Cortex of kidney (tissue), 1 donor: Measurements from ENCODE around the gene KRT72.

Experiments used
- DNase-seq: peaks from one replicate; lab custom pipeline; 2025; lab: John Stamatoyannopoulos, UW

The KRT72 gene

DNA sequence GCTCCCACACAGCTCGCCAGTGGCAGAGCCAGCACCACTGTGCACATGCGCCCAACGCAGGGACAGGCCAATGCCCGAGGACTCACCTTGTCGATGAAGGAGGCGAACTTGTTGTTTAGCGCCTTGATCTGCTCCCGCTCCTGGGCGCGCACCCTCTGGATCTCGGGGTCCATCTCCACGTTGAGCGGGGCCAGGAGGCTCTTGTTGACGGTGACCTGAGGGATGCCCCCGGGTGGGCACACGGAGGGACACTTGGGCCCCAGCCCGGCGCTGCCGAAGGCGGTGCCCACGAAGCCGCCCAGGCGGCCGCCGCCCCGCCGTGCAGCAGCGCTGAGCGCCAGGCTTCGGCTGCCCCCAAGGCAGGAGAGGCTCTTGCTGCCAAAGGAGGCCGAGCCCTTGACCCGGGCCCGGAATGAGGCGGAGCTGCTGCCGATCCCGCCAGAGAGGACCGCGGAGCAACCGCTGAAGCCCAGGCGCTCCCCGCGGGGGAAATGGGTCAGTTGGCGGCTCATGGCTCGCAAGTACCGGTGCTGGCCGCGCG is at the start of gene KRT72:
KRT72 (minus strand) TSS at position 523 of the 541 bp plus-strand sequence; CDS start at position 512, 11 bp downstream.
- DNase-seq: no peak

DNA sequence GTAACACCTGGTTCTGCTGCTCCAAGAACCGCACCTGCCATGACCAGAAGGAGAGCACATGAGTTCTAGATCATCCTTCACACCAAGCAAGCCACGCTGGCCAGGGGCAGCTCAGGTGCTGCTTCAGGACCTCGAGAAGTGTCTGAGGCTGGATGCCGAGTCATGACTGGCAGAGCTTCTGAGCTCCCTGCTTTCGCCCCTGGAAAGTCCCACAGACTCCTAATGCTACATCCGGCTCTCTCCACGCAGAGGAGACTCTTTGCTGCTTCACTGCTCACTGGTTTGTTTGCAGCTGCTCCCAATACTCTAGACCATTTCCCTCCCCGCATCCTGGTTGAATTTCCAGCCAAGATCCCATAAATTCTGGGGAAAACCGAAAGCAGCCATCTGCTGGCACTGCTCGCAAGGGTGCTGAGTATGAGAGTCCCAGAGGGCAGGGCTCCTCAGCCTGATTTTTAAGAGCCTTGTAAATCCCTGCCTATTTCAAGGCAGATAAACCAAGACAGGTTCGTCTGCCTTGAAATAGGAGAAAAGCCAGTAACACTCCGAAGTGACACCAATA is 49.3 kb upstream of the KRT72 start:
- DNase-seq: no peak

DNA sequence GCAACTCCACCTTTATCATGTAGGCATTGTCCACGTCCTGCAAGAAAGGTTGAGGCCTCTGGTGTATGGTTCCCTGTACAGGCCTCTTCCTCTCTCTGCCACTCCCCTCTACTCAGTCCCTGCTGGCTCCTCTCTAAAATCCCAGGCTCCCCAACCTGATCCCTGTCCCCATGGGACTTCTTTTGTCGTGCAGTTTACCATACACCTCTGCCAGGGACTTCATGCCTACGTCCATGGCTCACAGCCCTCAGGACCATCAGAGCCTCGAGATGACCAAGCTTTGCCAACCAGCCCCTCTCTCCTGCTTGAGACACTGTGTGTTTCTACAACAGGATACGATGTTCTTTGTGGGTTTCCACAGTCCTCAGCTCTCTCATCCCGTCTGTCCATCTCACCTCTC is 47.8 kb upstream of the KRT72 start:
- DNase-seq: no peak

DNA sequence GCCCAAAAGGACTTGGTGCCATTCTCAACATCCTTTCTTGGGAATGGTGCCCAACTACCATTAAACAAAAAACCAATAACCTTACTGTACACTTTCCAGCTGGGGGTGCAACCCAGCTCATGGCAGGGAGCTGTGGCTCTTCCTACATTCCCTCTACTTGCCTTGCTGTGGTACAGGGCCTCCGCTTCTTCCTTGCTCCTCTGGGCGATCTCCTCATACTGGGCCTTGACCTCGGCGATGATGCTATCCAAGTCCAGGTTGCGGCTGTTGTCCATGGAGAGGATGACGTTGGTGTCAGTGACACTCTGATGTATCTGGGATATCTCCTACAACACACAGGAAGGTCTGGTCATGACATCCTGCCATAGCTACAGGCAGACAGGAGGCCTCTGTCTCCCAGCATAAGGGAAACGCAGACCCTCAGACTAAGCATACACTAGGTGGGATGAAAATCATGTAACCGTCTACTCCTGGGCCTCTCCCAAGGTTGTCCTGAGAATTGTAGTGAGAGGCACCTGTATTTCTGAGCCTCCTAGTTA is 46.8 kb upstream of the KRT72 start:
- no peak for DNase-seq

DNA sequence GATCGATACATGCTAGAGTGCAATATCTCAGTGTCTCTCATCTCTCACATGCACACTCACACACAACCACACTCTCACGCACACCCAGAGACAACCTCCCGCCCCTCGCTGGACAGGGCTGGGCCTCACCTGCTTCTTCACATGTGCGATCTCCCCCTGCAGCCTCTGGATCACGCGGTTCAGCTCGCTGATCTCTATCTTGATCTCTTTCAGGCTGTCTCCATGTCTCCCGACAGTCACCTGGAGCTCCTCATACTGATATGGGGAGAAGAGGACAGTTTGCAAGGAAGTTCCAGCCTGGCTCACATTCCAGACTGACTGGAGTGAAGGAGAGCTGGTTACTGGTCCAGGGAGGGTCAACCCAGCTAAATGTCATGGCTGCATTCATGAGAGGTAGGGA is 46.3 kb upstream of the KRT72 start:
- no peak for DNase-seq

DNA sequence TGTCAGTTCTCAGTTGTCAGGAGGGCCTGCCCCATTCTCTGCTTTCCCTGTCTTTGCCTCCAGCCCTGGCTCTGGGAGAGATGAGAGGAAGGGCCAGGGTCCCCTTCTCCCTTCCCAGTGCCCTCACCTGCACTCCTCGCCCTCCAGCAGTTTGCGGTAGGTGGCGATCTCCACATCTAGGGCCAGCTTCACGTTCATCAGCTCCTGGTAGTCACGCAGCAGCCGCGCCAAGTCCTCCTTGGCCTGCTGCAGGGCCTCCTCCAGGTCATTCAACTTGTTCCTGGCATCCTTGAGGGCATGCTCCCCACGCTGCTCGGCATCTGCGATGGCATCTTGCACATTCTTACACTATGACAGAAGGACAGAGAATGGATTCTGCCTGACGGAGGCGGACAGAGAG is 45.4 kb upstream of the KRT72 start:
- no peak for DNase-seq

DNA sequence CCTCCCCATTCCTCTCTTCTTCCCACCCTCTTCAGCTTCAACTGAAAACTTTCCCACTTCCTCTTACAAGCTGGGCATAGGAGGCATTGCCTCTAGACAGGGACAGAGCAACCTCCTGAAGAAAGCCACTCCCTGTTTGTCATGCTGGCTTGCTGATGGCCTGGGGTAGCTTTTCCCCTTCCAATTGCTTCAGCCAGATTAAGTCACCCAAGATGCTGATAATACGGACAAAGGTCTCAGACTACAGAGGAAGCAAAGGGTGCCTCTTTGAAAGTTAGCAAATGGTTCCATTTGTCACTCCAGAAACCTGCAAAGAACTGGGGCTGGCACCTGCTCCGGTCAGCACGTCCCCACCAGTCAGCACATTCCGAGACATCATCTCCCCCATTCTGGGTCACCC is 44.7 kb upstream of the KRT72 start:
- no peak for DNase-seq

DNA sequence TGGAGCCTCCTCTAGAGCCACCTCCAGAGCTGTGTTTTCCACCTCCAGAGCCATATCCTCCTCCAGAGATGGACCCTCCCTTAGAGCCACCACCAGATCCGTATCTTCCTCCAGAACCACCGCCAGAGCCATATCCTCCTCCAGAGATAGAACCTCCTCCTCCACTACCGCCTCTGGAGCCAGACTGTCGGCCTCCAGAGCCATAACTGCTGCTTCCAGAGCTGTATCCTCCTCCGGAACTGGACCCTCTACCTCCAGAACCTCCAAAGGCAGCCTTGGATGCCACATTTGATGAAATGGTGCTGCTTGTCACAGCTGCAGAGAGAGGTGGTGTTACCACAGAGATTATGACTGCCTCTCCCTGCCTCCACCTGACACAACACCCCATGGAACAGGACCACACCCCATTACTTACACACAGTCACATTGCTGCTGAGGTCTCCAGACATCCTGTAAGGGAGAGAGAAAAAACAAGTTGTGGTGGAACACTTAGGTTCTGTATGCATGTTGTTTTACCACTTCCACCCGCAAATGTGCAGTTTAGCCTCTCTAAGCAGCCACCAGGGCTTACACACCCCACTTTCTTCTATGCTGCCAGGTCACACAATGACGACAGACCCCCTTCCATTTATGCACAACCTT is 44.0 kb upstream of the KRT72 start:
- DNase-seq: no peak

DNA sequence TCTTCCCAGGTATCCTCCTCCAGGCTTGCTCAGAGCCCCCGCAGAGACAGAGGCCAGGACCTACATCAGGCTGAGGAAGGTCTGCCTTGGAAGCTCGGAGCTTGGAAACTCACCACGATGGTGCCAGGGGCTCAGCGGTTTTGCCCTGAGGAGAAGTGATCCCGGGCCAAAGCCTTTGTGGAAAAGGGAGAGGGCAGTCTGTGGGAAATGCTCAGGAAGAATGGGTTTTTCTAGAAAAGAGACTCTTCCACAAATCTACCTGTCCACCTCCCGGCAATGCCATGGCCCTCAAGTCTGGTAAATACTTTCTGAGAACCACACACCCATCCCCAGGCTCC is 42.8 kb upstream of the KRT72 start:
- no peak for DNase-seq

DNA sequence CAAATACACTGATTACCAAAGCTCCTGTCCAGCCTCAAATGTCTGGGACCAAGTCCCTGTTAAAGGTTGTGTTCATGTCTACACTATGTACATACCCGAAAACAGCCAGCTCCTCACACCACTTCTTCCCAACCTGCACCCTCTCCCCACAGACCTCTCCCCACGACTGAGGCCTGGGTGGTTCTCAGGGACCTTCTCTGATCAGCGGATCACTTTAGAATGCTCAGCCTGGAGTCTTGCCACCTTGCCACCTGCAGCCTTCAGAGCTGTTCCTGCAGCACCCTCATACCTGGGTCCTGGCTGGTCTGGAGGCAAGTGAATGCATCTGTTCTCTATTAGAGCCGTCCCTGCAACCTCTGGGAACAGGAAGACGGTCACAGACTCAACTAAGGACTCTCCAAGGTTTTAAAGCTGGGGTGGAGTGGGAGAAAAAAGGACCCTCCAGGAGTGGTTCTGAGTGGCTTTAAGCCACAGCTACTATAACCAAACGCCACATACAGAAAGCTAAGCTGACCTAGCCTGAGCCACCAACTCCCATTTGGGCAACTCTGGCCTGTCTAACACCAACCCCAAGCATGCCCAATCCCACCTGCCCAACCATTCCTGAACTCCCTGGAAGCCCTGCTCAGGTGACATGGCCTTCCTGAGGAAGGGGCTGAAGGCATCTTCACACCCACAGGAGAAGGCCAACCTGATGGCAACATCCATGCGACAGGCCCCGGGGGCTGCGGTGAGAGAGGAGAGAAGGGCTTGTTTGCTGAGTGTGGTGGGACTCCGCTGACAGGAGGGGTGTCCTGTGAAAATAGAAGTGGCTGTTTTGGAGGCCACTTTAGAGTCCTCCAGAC is 42.2 kb upstream of the KRT72 start:
- DNase-seq: no peak

DNA sequence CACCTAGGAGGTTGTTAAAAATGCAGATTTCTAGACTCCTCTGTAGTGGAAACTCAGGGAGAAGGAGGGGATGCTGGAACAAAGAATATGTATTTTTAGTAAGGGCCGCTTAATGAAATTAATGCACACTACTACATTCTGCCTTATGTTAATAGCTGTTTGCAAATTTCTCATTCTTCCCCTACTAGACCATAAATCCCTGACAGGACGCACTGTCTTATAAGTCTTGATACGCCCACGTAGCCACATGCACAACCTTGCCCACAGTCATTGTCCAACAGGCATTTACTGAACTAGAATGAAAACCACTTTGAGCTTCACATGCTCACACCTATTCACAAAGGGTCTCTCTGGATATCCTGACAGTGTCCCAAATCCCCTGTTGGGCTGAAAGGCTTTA is 40.2 kb upstream of the KRT72 start:
- DNase-seq: no peak

DNA sequence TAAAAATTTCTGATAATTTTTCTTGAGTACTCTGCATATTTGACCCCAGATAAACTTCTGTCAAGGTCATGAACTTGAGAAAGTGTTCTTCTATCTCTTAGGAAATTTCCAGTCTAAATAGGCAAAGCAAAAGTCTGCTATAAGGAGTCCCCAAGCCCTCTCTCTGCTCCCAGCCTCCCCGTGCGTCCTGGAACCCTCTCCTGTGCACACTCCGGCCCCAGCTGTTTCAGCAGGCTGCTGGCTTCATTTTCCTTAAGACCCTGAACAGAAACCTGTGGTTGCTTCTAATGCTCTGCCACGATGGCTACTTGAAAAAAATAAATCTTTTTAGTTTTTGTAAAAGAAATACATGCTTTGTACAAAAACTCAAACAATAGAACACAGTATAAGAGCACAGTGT is 36.0 kb upstream of the KRT72 start:
- DNase-seq: no peak

DNA sequence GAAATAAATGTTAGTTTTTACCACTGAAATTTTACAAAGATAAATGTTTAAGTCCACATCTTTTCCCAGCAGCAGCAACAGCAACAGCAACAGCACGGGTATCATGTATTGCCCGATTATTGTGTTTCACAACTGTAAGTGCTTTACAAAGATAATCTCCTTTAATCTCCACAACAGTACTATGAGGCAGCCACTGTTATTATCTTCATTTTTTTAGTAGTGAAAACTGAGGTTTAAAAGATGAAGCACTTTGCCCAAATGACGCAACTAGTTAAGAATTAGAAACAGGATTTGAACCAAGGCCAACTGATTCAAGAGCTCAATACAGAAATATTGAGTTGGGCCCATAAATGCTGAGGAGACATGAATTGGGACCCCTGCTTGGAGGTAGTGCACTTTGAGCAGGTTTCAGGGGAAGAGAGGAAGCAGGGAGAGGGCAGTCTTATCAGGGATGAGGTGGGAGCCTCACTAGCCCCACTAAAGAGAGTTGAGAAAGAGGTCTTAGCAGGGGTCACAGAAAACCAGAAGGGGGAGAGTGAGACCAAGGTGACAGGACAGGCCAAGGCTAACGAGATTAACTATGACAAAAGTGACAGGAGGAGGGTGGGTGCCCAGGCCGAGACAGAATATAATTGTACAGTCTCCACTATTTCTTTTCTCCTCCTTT is 35.5 kb upstream of the KRT72 start:
- no peak for DNase-seq

DNA sequence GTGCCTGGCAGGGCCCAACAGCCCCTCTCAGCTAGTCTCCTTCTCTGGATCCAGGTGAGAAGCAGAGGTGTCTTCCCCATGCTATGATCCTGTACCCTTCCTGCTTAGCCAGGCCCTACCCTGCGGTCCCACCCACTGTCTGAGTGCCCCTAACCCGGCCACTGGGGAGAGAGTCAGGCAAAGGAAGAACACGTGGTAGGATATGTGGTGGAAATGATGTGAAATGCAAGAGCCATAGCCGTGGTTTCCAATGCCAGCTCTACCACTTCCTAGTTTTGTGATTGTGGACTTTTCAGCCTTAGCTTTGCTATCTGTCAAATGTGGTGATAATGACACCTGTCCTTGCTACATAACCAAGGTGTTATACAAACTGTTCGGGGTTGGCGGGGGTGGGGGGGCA is 34.9 kb upstream of the KRT72 start:
- no peak for DNase-seq

DNA sequence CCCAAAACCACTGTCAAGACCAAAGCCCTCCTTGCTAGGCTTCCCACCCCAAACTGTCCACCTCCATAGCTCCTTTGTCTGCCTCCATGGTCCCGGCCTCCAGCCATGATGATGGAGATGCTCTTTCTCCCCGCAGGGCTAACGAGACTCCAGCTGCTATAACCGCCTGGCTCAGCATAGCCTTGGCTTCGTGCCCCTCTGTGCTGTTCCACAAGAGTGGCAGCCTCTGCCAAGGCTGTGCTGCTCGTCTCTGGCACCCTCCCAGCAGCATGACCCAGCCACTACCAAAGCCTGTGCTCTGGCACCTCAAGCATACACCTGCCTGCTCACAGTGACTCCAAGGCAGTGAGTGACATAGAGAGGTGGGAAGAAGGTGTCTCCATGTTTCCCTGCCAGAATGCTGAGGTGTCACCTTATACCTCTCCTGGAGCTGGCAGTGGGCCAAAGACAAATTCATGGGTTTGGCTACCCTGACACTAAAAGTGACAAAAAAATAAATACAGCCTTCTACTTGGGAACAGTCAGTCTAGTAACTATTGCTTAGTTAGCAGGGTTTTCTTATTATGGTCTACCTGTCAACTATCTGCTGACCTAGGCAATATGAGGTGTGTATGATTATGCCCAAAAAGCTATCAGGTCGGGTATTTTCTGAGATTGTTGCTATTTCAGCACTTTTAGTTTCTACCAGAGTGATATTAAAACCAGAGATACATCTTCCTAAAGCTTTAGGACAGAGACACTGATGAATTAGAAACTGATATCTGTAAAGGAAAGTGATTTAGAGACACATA is 33.2 kb upstream of the KRT72 start:
- DNase-seq: no peak

DNA sequence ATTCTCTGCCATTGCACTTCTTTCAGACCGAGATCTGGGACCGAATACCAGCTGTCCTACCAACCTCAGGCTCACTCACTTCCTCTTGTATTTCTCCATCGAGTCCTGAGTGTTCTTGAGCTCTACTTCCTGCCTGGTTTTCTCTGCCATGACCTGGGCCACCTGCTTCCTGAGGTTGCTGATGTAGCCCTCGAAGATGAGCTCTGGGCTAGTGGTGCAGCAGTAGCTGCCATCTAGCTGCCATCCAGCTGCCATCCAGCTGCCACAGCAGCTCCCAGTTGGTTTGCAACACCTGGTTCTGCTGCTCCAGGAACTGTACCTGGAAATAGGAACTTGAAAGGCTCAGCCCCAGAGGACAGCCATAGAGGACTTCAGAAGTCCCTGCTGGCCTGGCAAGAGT is 32.1 kb upstream of the KRT72 start:
- DNase-seq: no peak

DNA sequence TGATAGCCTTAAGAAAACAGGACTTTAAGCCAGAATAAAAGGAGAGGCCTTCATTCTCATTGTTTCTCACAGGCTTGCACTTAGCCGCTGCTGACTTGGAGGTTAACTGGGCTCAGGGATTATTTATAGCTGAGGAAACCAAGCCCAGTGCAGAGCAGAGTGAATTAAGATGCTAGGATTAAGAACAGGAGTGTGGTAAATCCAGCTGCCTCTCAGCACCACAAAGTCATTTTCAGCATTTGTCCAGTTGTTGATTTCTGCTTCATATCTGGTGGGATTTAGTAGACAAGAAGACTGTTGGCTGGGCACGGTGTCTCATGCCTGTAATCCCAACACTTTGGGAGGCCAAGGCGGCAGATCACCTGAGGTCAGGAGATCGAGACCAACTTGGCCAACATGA is 31.4 kb upstream of the KRT72 start:
- no peak for DNase-seq

DNA sequence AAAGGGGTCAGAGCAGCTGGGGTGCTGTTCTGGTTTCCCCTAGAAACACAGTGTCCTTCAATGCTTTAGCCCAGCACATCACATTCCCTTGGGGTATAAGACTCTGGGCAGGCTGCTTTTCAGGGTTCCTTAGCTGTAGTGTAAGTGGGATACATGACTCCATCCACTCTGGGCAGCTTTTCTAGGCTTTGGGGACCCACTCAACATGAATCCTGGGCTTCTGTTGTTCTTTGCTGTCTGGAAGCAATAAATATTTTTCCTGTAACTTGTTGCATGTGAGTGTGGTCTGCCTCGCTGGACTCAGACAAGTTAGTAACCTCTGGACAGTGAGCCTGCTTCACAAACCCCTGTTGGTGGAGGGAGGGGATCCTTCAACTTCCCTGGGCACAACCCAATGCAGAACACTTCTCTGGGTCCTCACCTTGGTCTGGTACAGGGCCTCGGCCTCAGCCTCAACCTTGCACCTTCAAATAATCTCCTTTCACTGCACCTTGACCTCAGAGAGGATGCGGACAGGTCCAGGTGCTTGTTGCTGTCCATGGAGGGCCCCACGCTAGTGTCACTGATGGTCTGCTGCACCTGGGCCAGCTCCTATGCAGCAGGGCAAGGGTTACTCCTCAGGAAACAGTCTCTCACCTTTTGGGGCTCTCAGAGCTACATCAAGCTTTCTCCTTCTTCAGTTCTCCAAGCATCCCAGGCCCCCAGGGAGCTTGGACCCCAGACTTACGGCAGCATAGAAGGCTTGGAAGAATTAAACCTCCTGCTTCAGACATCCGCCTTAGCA is 30.6 kb upstream of the KRT72 start:
- DNase-seq: no peak

DNA sequence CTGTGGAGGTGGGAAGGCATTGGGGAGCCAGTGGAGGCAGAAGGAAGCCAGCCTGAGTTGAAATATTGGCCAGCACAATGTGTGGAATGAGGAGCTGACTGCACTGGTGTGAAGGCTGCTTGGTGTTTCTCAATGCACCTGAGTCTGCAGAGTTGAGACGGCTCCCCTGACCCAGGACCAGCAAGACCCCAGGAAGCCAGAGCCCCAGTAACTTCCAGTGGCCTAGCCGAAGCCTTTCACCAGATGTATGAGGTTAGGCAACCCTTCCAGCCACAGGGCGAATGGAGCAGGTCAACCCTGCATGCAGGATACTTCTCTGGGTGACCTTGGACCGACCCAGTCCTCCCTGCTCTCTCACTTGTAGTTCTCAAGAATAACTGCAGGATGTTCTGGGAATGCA is 30.0 kb upstream of the KRT72 start:
- DNase-seq: no peak

DNA sequence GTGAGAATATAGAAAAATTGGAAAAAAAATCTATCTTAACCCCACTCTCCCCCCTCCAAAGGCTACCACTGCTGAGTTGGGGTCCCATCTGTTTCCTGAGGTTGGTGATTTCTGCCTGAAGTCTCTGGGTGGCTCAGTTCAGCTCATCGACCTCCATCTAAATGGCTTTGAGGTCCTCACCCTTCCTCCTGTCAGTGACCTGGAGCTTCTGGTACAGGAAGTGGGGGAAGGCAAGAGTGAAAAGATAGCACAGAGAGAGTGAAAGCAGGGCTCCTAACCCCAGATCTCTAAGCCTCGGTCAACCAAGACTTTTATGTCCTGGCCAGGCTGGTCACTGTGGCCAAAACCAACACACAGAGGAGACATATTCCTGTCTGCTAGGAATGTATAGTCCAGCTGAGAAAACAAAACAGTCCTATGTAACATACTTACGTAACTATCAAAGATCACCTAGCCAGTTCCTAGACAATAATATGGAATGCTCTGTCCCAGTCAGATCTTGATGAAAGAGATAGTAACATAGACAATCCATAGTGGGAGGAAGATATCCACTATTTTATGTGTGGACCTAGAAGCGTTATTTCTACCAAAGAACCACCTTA is 29.4 kb upstream of the KRT72 start:
- DNase-seq: no peak
